AG04449 (cell line): ENCODE measurements around the gene MFRP.

ENCODE experiments used
- CTCF ChIA-PET: fragments of 350-600 bp; formaldehyde crosslinking; extraction: SDS; loops from one replicate; lab custom pipeline; 2021; ENCODE audit warnings: antibody characterized with exemption; lab: Yijun Ruan, JAX
- POLR2A ChIA-PET: fragments of 400-600, 350-600 bp; formaldehyde crosslinking; extraction: SDS; loops from one replicate; lab custom pipeline; 2020; ENCODE audit warnings: antibody characterized with exemption, inconsistent platforms; lab: Yijun Ruan, JAX
- DNase-seq: peaks from one replicate; pipeline ENCODE4 v3.0.0-alpha.2; 2010; ENCODE audit warnings: low read depth, low spot score
- H3K4me3 ChIP-seq: 2 replicates; pipeline ENCODE4 v1.5.1; 2011; ENCODE audit warnings: low read depth, mild to moderate bottlenecking, control low read depth, low read length
- TF ChIP-seq, protein P1 (sequence below): IDR thresholded peaks from one replicate; pipeline ENCODE4 v1.5.1; 2011; ENCODE audit warnings: mild to moderate bottlenecking, moderate library complexity, low read length, control low read depth, inconsistent platforms; ENCODE audit not compliant: insufficient read depth; ENCODE audit errors: missing control alignments

The MFRP gene

DNA sequence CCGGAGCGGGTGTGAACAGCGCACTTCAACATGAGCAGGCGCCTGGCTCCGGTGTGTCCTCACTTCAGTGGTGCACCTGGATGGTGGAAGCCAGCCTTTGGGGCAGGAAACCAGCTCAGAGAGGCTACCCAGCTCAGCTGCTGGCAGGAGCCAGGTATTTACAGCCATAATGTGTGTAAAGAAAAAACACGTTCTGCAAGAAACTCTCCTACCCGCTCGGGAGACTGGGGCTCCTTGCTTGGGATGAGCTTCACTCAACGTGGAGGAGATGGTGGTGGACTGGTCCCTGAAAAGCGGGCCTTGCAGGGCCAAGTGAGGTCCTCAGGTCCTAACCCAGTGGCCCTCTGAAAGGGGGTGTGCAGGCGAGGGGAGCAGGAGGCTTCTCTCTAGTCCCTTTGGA lies 37.1 kb downstream of the MFRP start:
- POLR2A ChIA-PET = no interaction called here
- CTCF ChIA-PET = interaction anchor here (0.9 to 14.7 kb wide), 9 partner anchors 10 to 165 kb away, joined by 3 to 150 read pairs (median 5); partner anchors contain the start of gene C1QTNF5
- H3K4me3 ChIP-seq = no peak overlapping the region
- DNase-seq = no peak
- TF ChIP-seq, protein P1, sequence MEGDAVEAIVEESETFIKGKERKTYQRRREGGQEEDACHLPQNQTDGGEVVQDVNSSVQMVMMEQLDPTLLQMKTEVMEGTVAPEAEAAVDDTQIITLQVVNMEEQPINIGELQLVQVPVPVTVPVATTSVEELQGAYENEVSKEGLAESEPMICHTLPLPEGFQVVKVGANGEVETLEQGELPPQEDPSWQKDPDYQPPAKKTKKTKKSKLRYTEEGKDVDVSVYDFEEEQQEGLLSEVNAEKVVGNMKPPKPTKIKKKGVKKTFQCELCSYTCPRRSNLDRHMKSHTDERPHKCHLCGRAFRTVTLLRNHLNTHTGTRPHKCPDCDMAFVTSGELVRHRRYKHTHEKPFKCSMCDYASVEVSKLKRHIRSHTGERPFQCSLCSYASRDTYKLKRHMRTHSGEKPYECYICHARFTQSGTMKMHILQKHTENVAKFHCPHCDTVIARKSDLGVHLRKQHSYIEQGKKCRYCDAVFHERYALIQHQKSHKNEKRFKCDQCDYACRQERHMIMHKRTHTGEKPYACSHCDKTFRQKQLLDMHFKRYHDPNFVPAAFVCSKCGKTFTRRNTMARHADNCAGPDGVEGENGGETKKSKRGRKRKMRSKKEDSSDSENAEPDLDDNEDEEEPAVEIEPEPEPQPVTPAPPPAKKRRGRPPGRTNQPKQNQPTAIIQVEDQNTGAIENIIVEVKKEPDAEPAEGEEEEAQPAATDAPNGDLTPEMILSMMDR = no peak

DNA sequence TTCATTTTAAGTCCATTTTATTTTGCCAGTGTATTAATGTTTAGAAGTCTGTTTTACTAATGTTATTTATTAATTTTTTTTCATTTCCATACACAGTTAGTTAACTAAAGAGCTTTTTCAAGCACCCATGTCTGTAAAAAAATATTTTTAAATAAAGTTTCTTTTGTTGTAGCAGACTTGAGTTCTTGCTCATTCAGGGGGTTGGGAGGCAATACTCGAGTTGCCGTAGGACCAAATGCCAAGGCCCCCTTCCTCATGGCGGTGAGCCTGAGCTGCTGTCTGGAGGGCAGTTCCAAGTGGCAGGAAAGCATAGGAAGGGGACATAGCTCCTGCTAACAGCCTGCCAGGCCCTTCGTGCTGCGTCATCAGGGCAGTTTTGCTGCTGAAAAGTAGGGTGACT lies 38.5 kb downstream of the MFRP start:
- POLR2A ChIA-PET = interaction anchor here (0.9 to 1.3 kb wide), 2 partner anchors 9 to 110 kb away, joined by 3 read pairs; partner anchors contain the start of gene MCAM
- CTCF ChIA-PET = interaction anchor here (0.9 to 14.7 kb wide), 20 partner anchors 8 to 166 kb away, joined by 3 to 150 read pairs (median 5); partner anchors contain the start of genes ABCG4, CBL and MCAM
- TF ChIP-seq, protein P1 = no peak
- no peak overlapping the region for H3K4me3 ChIP-seq
- no peak for DNase-seq

DNA sequence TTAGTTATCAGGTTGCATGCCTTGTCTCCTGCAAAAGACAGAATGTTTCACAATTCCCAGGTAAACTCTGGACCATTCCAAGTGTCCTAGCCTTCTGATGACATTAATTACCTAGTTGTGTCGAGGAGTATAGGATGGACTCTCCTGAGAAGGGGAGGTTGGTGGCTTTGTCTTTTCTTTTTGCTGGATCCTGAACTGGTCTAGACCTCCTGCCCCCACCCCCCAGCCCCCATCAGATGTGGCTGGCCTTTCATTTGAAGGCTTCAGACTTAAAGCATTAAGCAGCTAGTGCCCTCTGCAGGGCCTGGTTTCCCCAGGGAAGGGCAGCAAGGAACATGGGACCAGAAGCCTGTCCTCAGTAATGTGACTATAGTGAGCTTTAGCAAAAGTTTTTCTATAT lies 39.3 kb downstream of the MFRP start:
- DNase-seq = no peak
- no peak overlapping the region for H3K4me3 ChIP-seq
- ChIA-PET POLR2A (interaction anchor here (0.9 kb wide), 1 partner anchor 110 kb away, joined by 3 read pairs; no protein-coding TSS in a partner anchor), CTCF (interaction anchor here (0.7 to 14.7 kb wide), 16 partner anchors 9 to 289 kb away, joined by 3 to 150 read pairs (median 6); partner anchors contain the start of genes ABCG4, CBL, MCAM and TRAPPC4)
- TF ChIP-seq, protein P1 = peak; percentile 1

DNA sequence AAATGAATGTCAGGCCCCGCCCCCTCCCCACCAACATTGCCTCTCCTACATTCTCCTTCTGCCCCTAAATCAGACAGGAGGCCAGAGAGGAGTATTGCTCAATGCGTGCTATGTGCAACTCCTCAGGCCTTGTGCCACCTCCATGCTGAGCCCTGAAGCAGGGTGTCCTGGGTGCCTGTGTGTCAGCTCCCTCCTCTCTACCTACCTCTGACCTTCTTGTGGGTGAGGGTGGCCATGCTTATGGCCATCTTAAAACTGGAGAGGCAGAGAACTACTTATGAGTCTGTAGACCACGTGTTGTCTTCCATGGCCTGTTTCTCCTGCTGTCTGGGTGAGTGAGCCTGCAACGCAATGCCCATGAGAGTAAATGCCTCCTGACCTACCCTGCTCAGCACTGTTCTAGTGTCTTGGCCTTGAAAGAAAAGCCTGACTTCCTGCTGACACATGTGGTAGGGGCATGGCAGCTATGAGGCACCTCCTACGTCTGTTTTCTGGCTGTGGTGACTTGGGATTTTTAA lies 40.1 kb downstream of the MFRP start:
- ChIA-PET CTCF (interaction anchor here (1.2 to 14.7 kb wide), 9 partner anchors 9 to 168 kb away, joined by 3 to 150 read pairs (median 7); partner anchors contain the start of genes CBL and MCAM), POLR2A (interaction anchor here (0.7 kb wide), 1 partner anchor 168 kb away, joined by 4 read pairs; no protein-coding TSS in a partner anchor)
- peak; percentile 44 for DNase-seq
- H3K4me3 ChIP-seq = no peak overlapping the region
- TF ChIP-seq, protein P1 = no peak

DNA sequence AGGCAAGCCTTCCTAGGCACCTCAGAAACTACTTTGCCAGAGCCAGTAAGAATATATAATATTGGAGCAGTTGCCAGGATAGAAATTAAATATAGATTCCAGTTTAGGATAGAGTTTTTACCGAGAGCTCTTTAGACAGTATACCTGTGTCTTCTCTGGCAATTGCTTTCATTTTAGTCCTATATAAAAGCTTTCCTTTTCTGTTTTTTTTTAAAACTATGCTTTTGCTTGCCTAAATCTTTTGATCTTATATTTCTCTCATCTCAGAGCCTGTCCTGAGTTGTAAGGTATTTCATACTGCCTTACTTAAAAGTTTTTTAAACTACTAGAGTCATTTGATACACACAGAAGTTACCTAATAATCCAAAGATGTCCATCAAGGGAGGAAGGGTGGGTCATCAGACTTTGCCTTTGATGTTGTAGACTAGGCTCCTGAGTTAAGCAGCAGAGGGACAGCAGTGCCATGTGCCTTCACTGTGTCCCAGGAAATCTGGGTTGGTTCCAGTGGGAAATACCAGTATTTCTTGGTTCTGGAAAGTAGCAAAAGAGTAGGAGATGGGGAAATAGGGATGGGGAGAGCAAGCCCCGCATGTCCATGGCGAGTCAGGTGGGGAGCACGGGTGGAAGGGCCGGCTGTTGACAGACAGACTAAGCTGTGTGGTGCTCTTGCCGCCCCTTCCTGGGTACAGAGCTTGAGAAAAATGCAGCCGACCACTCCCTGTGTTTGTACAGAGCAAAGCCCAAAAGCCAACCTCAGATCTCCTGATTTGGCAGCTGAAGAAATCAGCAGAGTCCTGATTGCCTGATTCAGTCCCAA lies 40.7 kb downstream of the MFRP start:
- TF ChIP-seq, protein P1 = no peak
- DNase-seq = no peak
- no peak overlapping the region for H3K4me3 ChIP-seq
- CTCF ChIA-PET = interaction anchor here (1.3 to 14.7 kb wide), 8 partner anchors 18 to 171 kb away, joined by 3 to 150 read pairs (median 6); partner anchors contain the start of gene CBL
- POLR2A ChIA-PET = interaction anchor here (0.7 kb wide), 1 partner anchor 169 kb away, joined by 4 read pairs; no protein-coding TSS in a partner anchor
